NCI-H82 (cell line): ENCODE results near the gene THBS1.

Experiments used
- DNase-seq: peaks from one replicate; lab custom pipeline; 2025; lab: John Stamatoyannopoulos, UW

THBS1 gene

GRCh38 chr15:39631357-39631756 lies 50.5 kb downstream of the THBS1 start:
- DNase-seq: no peak

GRCh38 chr15:39638041-39638440 lies 57.2 kb downstream of the THBS1 start:
- no peak for DNase-seq

GRCh38 chr15:39639037-39639436 lies 58.2 kb downstream of the THBS1 start:
- no peak for DNase-seq

GRCh38 chr15:39640665-39641064 lies 59.8 kb downstream of the THBS1 start:
- no peak for DNase-seq

GRCh38 chr15:39641191-39641889 lies 60.5 kb downstream of the THBS1 start:
- no peak for DNase-seq

GRCh38 chr15:39642011-39642640 lies 61.2 kb downstream of the THBS1 start:
- DNase-seq: no peak

- no peak for DNase-seq
These were observed 62.8 kb downstream of the THBS1 start for GRCh38 chr15:39643727-39644126.

- DNase-seq: no peak
These were observed 63.3 kb downstream of the THBS1 start for GRCh38 chr15:39644136-39644535.

- no peak for DNase-seq
These were observed 64.5 kb downstream of the THBS1 start for GRCh38 chr15:39645138-39645975.

GRCh38 chr15:39645976-39646257 lies 65.0 kb downstream of the THBS1 start:
- DNase-seq: no peak

- DNase-seq: no peak
These were observed 65.5 kb downstream of the THBS1 start for GRCh38 chr15:39646425-39646824.
